DND-41 (cell line): ENCODE data around the gene DIAPH2.

Experiments
- CTCF ChIP-seq: IDR thresholded peaks from 2 replicates; pipeline ENCODE4 v1.5.1; 2012; ENCODE audit warnings: borderline replicate concordance, low read length, moderate library complexity, mild to moderate bottlenecking; ENCODE audit not compliant: poor library complexity, severe bottlenecking; ENCODE audit errors: extremely low read depth
- EZH2 ChIP-seq: IDR thresholded peaks from 3 replicates; pipeline ENCODE4 v1.6.1; 2012; ENCODE audit warnings: borderline replicate concordance, low read depth, mild to moderate bottlenecking, moderate library complexity, low read length, inconsistent platforms; ENCODE audit not compliant: severe bottlenecking

GRCh38 chrX:96820935-96821334 lies 136.3 kb downstream of the DIAPH2 start:
- TF ChIP-seq CTCF (no peak), EZH2 (no peak)
